Left cardiac atrium (tissue), 4 donors: ENCODE results near the gene CCDC8. TPM values are rescaled to one million over a fixed set of nuclear protein-coding genes. Genes with fewer than 3 reads are reported as not detected.

Experiments
- ATAC-seq, 2 donors: fragments of 200-7000 bp; cut with Tn5 transposase; one replicate each; pipeline ENCODE4 v1.9.1; 2020; ENCODE audit warnings: mild to moderate bottlenecking in 2 of 2, moderate library complexity in 2 of 2
- DNase-seq: peaks from one replicate; pipeline ENCODE4 v3.0.0-alpha.2; 2020
- intact Hi-C, 2 donors: fragments of 100-400 bp; cut with DNase I; formaldehyde crosslinking; loops; one replicate each; pipeline versions ENCODE4 v1.14.1 to v1.15.1; 2022 to 2023
- total RNA-seq, 2 donors: library from RNA; stranded (reverse); fragmentation: NEBNext Ultra II Directional; extraction: Animal tissue kit (Norgen Biotek cat#: 25700); gene quantifications; one replicate each; pipeline ENCODE4 v1.2.1, GENCODE V29; 2021
- donor health status: DM: no; HTN: yes; CAD: no.
- donor health status: DM: no; HTN: yes; CAD: no; lungs with severe emphysema.
- donor health status: DM: yes; HTN: yes; CAD: no.
- donor health status: Dilated cardiomyopathy.

The CCDC8 gene
- total RNA-seq, 2 donors from 2014 or later: 29.6 to 38.4 TPM

DNA sequence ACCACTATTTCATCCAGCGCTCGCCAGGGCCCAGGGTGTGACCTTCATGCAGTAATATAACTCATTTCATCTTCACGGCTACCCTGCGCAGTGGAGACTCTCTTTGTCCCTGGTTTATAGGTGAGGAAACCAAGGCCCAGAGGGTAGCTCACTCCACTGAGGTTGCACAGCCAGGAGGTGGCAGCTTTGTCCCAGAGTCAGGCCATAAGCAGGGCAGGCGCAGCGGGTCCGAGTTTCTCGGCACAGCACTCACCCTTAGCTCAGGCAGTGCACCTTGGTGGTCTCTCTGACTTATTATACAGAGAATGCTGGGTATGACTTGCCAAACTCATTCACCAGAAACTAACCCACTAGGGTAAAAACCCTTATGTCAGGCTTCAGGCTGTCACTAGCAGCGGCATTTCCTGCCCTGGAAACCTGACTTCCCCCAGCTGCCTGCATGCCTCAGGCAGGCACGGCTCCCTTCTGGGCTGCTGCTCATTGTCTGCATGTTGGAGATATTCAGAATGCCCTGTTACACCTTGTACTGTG, 41.9 kb downstream of the CCDC8 start:
- ATAC-seq (no peak), DNase-seq (no peak)
- intact Hi-C loops: no loop called here

DNA sequence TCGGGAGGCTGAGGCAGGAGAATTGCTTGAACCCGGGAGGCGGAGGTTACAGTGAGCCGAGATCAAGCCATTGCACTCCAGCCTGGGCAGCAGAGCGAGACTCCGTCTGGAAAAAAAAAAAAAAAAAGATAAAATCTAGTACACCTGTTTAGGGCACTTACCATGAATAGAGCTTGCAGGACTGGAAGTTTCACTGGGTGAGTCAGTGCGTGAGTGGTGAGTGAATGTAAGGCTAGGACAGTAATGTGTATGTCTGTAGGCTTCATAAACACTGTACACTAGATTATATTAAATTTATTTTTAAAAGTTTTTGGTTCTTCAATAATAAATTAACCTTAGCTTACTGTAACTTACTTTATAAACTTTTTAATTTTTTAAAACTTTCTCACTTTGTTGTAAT, 43.5 kb downstream of the CCDC8 start:
- intact Hi-C loops: no loop called here
- DNase-seq (no peak), ATAC-seq (no peak)

DNA sequence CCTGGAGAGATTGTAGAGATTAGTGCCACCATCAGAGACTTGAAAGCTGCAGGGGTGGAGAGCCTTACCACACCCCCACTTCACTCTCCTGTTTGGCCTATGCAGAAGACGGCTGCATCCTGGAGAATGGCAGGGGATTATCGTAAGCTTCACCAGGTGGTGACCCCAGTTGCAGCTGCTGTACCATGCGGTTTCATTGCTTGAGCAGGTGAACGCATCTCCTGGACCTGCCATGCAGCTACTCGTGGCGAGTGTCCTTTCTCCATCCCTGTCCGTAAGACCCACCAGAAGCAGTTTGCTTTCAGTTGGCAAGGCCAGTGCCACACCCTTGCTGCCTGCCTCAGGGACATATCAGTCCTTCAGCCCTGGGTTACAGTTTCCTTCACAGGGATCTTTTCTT, 45.2 kb downstream of the CCDC8 start:
- ATAC-seq (no peak), DNase-seq (no peak)
- intact Hi-C loops: no loop called here

DNA sequence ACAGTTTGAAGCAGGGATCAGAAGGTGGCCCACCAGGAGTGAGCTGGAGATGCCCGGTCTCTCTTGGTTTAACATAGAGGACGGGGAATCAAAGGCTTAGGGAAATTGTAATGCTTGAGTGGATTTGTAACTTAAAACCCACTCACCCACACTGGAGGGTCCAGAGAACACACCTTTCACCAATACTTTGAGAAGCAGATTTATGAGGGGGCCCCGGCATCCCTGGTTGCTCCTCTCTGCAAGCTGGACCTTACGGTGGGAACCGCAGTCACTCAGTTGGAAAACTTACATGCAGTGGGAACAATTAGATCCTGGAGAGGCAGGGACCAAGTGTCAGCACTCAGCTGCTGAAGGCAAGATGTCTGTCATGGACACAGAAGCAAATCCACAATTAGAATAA, 45.9 kb downstream of the CCDC8 start:
- ATAC-seq (no peak), DNase-seq (no peak)
- intact Hi-C loops: no loop called here

- intact Hi-C loops: no loop called here
- no peak for ATAC-seq
- DNase-seq: no peak
These were observed 46.6 kb downstream of the CCDC8 start for GRCh38 chr19:46366620-46367292.

DNA sequence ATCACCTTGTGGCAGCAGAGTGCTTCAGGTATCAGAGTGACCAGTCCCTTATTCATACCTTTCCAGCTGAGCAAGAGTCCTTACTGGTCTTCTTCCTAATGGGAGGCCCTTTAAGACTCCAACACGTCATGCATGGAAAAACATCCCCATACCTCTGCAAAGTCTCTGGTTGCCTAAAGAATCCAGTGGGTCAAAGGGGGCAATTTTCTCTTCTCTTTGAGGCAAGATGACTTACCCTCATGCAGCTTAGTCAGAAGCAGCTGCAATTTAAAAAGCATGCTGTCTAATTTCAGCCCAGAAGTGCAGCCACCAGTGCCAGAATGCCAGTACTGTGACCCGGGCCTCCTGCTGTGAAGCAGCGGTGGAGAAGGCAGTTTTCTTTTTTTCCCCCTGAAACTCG, 47.8 kb downstream of the CCDC8 start:
- ATAC-seq (no peak), DNase-seq (no peak)
- intact Hi-C loops: no loop called here

DNA sequence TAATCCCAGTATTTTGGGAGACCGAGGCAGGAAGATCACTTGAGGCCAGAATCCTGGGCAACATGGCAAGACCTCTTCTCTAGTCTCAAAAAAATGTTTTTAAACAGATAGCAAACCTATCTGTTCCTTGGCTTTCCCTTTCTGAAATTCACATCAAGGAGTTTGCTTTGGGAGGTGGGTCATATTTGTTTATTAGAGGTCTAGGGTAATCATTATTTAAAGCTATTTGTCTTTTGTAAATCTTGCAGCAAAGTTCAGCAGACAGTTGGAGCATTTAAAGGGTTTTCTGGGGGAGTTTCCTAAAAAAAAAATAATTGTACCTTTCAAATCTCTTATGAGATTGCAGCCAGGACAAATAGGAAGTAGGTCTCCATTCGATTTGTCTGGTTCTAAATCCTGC, 49.0 kb downstream of the CCDC8 start:
- DNase-seq: no peak
- ATAC-seq: no peak
- intact Hi-C loops: no loop called here

DNA sequence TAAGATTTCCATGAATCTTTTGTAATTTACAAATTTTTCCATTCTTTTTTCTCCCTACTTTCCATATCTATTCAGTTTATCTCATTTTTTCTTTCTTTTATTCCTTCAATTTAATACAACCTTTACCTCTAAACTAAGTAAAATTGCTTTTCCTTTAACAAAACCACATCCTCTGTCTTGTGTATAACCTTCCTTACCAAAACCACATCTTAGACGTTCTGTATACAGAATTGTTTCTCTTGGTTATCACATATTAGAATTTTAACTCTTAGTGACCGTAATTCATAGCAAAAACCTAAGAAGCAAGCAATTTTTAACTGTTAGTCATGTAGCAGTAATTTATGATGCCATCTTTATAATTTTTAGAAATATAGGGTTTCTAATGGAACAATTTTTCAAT, 51.4 kb downstream of the CCDC8 start:
- ATAC-seq: no peak
- intact Hi-C loops: no loop called here
- DNase-seq: no peak

Other genes starting within 250 kb of the CCDC8 start
- not detected for gene IGFL1, start 183.8 kb downstream of the CCDC8 start, total RNA-seq
- gene HIF3A, start 116.5 kb downstream of the CCDC8 start, total RNA-seq: 10 to 100 TPM; 51.0 to 53.0 TPM
- 10 to 100 TPM; 60.5 to 75.1 TPM for gene PPP5C, start 66.5 kb downstream of the CCDC8 start, total RNA-seq
- under 1 TPM; 0.09 to 0.16 TPM for gene PNMA8C, start 15.4 kb upstream of the CCDC8 start, total RNA-seq
- gene PNMA8A, start 58.0 kb upstream of the CCDC8 start, total RNA-seq: 10 to 100 TPM; 13.9 to 16.5 TPM
- 1 to 10 TPM; 1.5 to 2.5 TPM for gene PNMA8B, start 82.3 kb upstream of the CCDC8 start, total RNA-seq
- gene CALM3, start 187.8 kb upstream of the CCDC8 start, total RNA-seq: 100 to 1,000 TPM; 229 to 241 TPM
- 10 to 100 TPM in 1 of 2 donors, 1 to 10 TPM in 1; 5.5 to 14.8 TPM for gene PTGIR, start 211.5 kb upstream of the CCDC8 start, total RNA-seq
- gene GNG8, start 222.6 kb upstream of the CCDC8 start, total RNA-seq: 1 to 10 TPM in 1 of 2 donors, not detected in 1; 5.2 TPM
- gene DACT3, start 247.6 kb upstream of the CCDC8 start, total RNA-seq: 10 to 100 TPM; 15.1 to 15.4 TPM